ENCODE data around the gene ATP5PO. TPM values are rescaled to one million over a fixed set of nuclear protein-coding genes. Genes with fewer than 3 reads are reported as not detected.

Gene ATP5PO, protein sequence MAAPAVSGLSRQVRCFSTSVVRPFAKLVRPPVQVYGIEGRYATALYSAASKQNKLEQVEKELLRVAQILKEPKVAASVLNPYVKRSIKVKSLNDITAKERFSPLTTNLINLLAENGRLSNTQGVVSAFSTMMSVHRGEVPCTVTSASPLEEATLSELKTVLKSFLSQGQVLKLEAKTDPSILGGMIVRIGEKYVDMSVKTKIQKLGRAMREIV
- 104 and 124 TPM in 2 replicates for total RNA-seq

DNA sequence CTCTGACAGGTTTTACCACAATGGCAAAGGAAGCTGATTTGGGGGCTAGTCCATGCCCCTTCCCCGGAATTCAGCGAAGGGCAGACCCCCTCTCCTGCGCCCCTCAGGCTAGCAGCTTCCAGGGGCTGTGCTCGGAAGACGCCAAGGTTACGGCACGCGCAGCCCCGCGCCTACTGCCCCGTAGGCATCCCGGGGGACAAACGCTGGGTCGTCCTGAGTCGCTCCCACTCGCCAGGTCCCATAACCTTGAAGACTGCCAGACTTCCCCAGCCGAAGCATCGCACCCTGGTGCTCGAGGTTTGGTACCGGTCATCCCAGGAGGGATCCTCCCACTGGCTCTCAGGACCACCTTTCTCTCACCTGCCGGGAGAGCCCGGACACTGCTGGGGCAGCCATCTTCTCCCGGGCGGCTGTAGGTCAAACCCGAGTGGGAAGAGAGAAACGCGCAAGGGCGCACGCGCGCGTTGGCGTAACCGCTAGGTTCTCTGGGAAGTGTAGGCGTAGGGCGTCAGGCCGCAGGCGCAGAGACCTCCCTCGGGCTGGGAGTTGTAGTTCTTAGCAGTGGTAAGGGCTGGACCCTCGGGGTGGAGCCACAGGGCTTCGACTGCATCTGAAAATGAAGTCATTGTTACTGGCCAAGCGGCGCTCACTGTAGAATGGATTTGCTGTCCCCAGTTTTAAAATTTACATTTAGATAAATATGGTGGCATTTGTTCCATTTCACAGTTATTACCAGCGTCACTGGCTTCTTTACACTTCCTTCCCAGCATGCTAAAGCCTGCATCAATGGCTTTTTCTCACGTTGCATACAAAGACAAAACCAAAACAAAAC is at the start of gene ATP5PO:
Gene ATP5PO (minus strand): TSS at position 437 of the 832 bp plus-strand sequence. CDS start 41 bp downstream, at position 396.

Other genes with a start within 250 kb of the ATP5PO start
- gene MRPS6, start 157.8 kb upstream of the ATP5PO start, total RNA-seq, result 19.5 and 29.1 TPM in 2 replicates
- gene SLC5A3, start 157.8 kb upstream of the ATP5PO start, total RNA-seq, result 17.3 and 56.3 TPM in 2 replicates